ENCODE measurements around the gene SELENOV.

GRCh38 chr19:39550197-39550596, 35.3 kb downstream of the SELENOV start:
- TF ChIP-seq, protein P1, sequence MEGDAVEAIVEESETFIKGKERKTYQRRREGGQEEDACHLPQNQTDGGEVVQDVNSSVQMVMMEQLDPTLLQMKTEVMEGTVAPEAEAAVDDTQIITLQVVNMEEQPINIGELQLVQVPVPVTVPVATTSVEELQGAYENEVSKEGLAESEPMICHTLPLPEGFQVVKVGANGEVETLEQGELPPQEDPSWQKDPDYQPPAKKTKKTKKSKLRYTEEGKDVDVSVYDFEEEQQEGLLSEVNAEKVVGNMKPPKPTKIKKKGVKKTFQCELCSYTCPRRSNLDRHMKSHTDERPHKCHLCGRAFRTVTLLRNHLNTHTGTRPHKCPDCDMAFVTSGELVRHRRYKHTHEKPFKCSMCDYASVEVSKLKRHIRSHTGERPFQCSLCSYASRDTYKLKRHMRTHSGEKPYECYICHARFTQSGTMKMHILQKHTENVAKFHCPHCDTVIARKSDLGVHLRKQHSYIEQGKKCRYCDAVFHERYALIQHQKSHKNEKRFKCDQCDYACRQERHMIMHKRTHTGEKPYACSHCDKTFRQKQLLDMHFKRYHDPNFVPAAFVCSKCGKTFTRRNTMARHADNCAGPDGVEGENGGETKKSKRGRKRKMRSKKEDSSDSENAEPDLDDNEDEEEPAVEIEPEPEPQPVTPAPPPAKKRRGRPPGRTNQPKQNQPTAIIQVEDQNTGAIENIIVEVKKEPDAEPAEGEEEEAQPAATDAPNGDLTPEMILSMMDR (tag by site-specific recombination; IDR thresholded peaks at IDR 0.05): no peak
- TF ChIP-seq PRDM10 (tag by site-specific recombination; IDR thresholded peaks at IDR 0.05) (no peak), KLF16 (tag by site-specific recombination; IDR thresholded peaks at IDR 0.05) (no peak), ZNF48 (tag by site-specific recombination; IDR thresholded peaks at IDR 0.05) (no peak), ZNF510 (tag by site-specific recombination; IDR thresholded peaks at IDR 0.05; ENCODE audit: insufficient replicate concordance) (no peak), ZNF776 (tag by site-specific recombination; IDR thresholded peaks at IDR 0.05; ENCODE audit: borderline replicate concordance) (no peak), ZSCAN30 (tag by site-specific recombination; IDR thresholded peaks at IDR 0.05) (no peak), ZNF660 (tag by site-specific recombination; IDR thresholded peaks at IDR 0.05) (no peak)
- TF ChIP-seq, protein P2, sequence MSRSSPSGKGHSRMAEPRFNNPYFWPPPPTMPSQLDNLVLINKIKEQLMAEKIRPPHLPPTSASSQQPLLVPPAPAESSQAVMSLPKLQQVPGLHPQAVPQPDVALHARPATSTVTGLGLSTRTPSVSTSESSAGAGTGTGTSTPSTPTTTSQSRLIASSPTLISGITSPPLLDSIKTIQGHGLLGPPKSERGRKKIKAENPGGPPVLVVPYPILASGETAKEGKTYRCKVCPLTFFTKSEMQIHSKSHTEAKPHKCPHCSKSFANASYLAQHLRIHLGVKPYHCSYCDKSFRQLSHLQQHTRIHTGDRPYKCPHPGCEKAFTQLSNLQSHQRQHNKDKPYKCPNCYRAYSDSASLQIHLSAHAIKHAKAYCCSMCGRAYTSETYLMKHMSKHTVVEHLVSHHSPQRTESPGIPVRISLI (tag by site-specific recombination; IDR thresholded peaks at IDR 0.05): no peak
